ENCODE data around the gene ARID1B. TPM values are rescaled to one million over a fixed set of nuclear protein-coding genes. Genes with fewer than 3 reads are reported as not detected.

The ARID1B gene
- total and polyA plus RNA-seq, 2 of the 4 experiments (the other 2 are of a cell fraction): 14.5 to 20.1 TPM

GRCh38 chr6:156912431-156912830 lies 135.3 kb downstream of the ARID1B start:
- H2AK9ac ChIP-seq (replicated peaks; ENCODE audit: low read depth, low read length, poor library complexity): no peak overlapping the region
- H3K4me3 ChIP-seq (ENCODE audit: insufficient read depth, low read depth, low read length): no peak overlapping the region
- DNase-seq (no peak), ATAC-seq (ENCODE audit: low read depth) (no peak)
- dilution Hi-C loops (cut with HindIII; ENCODE audit: low sequenced_read_pairs, unreplicated experiment): no loop called here
- no peak overlapping the region for H2BK5ac ChIP-seq (ENCODE audit: low read depth, low read length, poor library complexity, severe bottlenecking)
- peaks cover 27 to 64% of the 10 kb centered on the region in 2 experiments for H3K79me1 ChIP-seq (ENCODE audit: low read depth in 1 of 2, low read length in 2 of 2)
- H3K36me3 ChIP-seq (ENCODE audit: control insufficient read depth, insufficient read depth, low read length): peaks cover 2% of the 10 kb centered on the region; the same call in 1 of the 2 replicates
- H3K27ac ChIP-seq (ENCODE audit: insufficient read depth, low read length): no peak overlapping the region
- H2AK5ac ChIP-seq (ENCODE audit: low read depth, low read length): no peak overlapping the region
- H2BK15ac ChIP-seq (ENCODE audit: low read depth, low read length): no peak overlapping the region
- H4K20me1 ChIP-seq (ENCODE audit: insufficient read depth, low read length): peaks cover 18% of the 10 kb centered on the region
- no peak overlapping the region for H2BK20ac ChIP-seq (ENCODE audit: low read depth, low read length)
- H3K56ac ChIP-seq (ENCODE audit: extremely low read depth, insufficient read depth, low read length): no peak overlapping the region
- H3K14ac ChIP-seq (replicated peaks; ENCODE audit: low read depth, low read length): no peak overlapping the region
- H4K91ac ChIP-seq (ENCODE audit: insufficient read depth, low read depth, low read length): no peak overlapping the region
- no peak overlapping the region for H3K9ac ChIP-seq (ENCODE audit: low read depth, low read length)
- no peak overlapping the region for H2AFZ ChIP-seq (replicated peaks; ENCODE audit: low read length, poor library complexity)
- no TSS peak for BruUV-seq (replicated peaks)
- H3K27me3 ChIP-seq (ENCODE audit: control insufficient read depth, insufficient read depth, low read length): no peaks in the 10 kb centered on the region
- H3K9me3 ChIP-seq (ENCODE audit: control insufficient read depth, insufficient read depth, low read length): no peaks in the 10 kb centered on the region
- no peak overlapping the region for H4K5ac ChIP-seq (ENCODE audit: low read depth, low read length)
- ChIA-PET CTCF (no interaction called here), POLR2A (ENCODE audit: unreplicated experiment) (no interaction called here)
- no peak for TF ChIP-seq USF2 (IDR thresholded peaks at IDR 0.05; ENCODE audit: low read depth, low read length)
- no peak for TF ChIP-seq CEBPB (IDR thresholded peaks at IDR 0.05; ENCODE audit: low read depth, low read length)
- TF ChIP-seq SMC3 (IDR thresholded peaks at IDR 0.05; ENCODE audit: low read depth, low read length): no peak
- no peak for TF ChIP-seq MAFK (IDR thresholded peaks at IDR 0.05; ENCODE audit: low read depth, low read length)
- TF ChIP-seq ELK1 (IDR thresholded peaks at IDR 0.05; ENCODE audit: borderline replicate concordance, low read depth, low read length): no peak
- TF ChIP-seq POLR2A (IDR thresholded peaks at IDR 0.05; ENCODE audit: low read depth, low read length): no peak
- no peak for TF ChIP-seq RAD21 (IDR thresholded peaks at IDR 0.05; ENCODE audit: low read length)
- no peak for TF ChIP-seq CTCF (conservative IDR thresholded peaks at IDR 0.05; ENCODE audit: low read depth, low read length)
- no peak overlapping the region for H3K23ac ChIP-seq (ENCODE audit: low read depth, low read length)
- H3K4me1 ChIP-seq (ENCODE audit: control insufficient read depth, insufficient read depth, low read length): peaks cover 10% of the 10 kb centered on the region
- intact Hi-C loops (cut with micrococcal nuclease): no loop called here
- in situ Hi-C loops (cut with MboI; ENCODE audit: low sequenced_read_pairs): no loop called here
- peaks cover 22% of the 10 kb centered on the region for H3K9me1 ChIP-seq (ENCODE audit: insufficient read depth, low read length)
- no peak overlapping the region for H2BK120ac ChIP-seq (ENCODE audit: low read depth, low read length)
- H3K4ac ChIP-seq (ENCODE audit: low read depth, low read length): no peak overlapping the region
- H3K18ac ChIP-seq (ENCODE audit: low read depth, low read length): no peak overlapping the region
- no peak overlapping the region for H4K8ac ChIP-seq (ENCODE audit: low read depth in 2 of 2, low read length in 2 of 2)
- no peak overlapping the region for H3K4me2 ChIP-seq (ENCODE audit: low read depth, low read length)

Data from IMR-90 (cell line).